ENCODE data around the gene LRRC26.

Gene LRRC26

DNA sequence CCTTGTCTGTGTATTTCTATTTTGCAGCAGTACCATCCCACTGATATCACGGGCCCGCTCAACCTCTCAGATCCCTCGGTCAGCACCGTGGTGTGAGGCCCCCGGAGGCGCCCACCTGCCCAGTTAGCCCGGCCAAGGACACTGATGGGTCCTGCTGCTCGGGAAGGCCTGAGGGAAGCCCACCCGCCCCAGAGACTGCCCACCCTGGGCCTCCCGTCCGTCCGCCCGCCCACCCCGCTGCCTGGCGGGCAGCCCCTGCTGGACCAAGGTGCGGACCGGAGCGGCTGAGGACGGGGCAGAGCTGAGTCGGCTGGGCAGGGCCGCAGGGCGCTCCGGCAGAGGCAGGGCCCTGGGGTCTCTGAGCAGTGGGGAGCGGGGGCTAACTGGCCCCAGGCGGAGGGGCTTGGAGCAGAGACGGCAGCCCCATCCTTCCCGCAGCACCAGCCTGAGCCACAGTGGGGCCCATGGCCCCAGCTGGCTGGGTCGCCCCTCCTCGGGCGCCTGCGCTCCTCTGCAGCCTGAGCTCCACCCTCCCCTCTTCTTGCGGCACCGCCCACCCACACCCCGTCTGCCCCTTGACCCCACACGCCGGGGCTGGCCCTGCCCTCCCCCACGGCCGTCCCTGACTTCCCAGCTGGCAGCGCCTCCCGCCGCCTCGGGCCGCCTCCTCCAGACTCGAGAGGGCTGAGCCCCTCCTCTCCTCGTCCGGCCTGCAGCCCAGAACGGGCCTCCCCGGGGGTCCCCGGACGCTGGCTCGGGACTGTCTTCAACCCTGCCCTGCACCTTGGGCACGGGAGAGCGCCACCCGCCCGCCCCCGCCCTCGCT lies 1.9 kb downstream of the LRRC26 start:
- TF ChIP-seq, protein P1, sequence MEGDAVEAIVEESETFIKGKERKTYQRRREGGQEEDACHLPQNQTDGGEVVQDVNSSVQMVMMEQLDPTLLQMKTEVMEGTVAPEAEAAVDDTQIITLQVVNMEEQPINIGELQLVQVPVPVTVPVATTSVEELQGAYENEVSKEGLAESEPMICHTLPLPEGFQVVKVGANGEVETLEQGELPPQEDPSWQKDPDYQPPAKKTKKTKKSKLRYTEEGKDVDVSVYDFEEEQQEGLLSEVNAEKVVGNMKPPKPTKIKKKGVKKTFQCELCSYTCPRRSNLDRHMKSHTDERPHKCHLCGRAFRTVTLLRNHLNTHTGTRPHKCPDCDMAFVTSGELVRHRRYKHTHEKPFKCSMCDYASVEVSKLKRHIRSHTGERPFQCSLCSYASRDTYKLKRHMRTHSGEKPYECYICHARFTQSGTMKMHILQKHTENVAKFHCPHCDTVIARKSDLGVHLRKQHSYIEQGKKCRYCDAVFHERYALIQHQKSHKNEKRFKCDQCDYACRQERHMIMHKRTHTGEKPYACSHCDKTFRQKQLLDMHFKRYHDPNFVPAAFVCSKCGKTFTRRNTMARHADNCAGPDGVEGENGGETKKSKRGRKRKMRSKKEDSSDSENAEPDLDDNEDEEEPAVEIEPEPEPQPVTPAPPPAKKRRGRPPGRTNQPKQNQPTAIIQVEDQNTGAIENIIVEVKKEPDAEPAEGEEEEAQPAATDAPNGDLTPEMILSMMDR (conservative IDR thresholded peaks at IDR 0.05; ENCODE audit: low read depth, low read length), result no peak
- Histone ChIP-seq H3K36me3 (ENCODE audit: insufficient read depth) (no peaks in the 10 kb centered on the region), H3K4me3 (IDR thresholded peaks at IDR 0.05; ENCODE audit: insufficient read depth, low read depth, low read length) (no peak overlapping the region), H3K9ac (no peak overlapping the region), H3K27me3 (ENCODE audit: insufficient read depth, low read depth) (peaks cover 49% of the 10 kb centered on the region), H3K4me1 (ENCODE audit: low read depth, poor library complexity, severe bottlenecking) (peaks cover 44% of the 10 kb centered on the region), H3K79me2 (ENCODE audit: insufficient read depth, low read depth) (no peaks in the 10 kb centered on the region), H3K27ac (no peak overlapping the region), H3K4me2 (no peak overlapping the region), H4K20me1 (ENCODE audit: insufficient read depth) (no peaks in the 10 kb centered on the region), H2AFZ (ENCODE audit: low read depth) (no peak overlapping the region)

DNA sequence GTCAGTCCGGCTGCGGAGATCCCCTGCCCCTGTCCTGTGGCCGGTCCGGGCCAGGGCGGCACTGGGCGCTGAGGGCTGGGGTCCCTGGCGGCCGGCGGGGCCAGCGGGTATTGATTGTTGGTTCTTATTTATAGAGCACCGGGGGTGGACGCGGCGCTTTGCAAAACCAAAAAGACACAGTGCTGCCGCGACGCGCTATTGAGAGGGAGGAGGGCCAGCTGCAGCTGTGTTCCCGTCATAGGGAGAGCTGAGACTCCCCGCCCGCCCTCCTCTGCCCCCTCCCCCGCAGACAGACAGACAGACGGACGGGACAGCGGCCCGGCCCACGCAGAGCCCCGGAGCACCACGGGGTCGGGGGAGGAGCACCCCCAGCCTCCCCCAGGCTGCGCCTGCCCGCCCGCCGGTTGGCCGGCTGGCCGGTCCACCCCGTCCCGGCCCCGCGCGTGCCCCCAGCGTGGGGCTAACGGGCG lies 2.5 kb downstream of the LRRC26 start:
- no peaks in the 10 kb centered on the region for H4K20me1 ChIP-seq (ENCODE audit: insufficient read depth)
- no peak overlapping the region for H2AFZ ChIP-seq (ENCODE audit: low read depth)
- H3K79me2 ChIP-seq (ENCODE audit: insufficient read depth, low read depth), result no peaks in the 10 kb centered on the region
- no peaks in the 10 kb centered on the region for H3K36me3 ChIP-seq (ENCODE audit: insufficient read depth)
- TF ChIP-seq, protein P1 (conservative IDR thresholded peaks at IDR 0.05; ENCODE audit: low read depth, low read length), result no peak
- H3K4me3 ChIP-seq (IDR thresholded peaks at IDR 0.05; ENCODE audit: insufficient read depth, low read depth, low read length), result no peak overlapping the region
- no peak overlapping the region for H3K4me2 ChIP-seq
- no peak overlapping the region for H3K27ac ChIP-seq
- H3K27me3 ChIP-seq (ENCODE audit: insufficient read depth, low read depth), result peaks cover 53% of the 10 kb centered on the region
- H3K9ac ChIP-seq, result no peak overlapping the region
- peaks cover 40% of the 10 kb centered on the region for H3K4me1 ChIP-seq (ENCODE audit: low read depth, poor library complexity, severe bottlenecking)

DNA sequence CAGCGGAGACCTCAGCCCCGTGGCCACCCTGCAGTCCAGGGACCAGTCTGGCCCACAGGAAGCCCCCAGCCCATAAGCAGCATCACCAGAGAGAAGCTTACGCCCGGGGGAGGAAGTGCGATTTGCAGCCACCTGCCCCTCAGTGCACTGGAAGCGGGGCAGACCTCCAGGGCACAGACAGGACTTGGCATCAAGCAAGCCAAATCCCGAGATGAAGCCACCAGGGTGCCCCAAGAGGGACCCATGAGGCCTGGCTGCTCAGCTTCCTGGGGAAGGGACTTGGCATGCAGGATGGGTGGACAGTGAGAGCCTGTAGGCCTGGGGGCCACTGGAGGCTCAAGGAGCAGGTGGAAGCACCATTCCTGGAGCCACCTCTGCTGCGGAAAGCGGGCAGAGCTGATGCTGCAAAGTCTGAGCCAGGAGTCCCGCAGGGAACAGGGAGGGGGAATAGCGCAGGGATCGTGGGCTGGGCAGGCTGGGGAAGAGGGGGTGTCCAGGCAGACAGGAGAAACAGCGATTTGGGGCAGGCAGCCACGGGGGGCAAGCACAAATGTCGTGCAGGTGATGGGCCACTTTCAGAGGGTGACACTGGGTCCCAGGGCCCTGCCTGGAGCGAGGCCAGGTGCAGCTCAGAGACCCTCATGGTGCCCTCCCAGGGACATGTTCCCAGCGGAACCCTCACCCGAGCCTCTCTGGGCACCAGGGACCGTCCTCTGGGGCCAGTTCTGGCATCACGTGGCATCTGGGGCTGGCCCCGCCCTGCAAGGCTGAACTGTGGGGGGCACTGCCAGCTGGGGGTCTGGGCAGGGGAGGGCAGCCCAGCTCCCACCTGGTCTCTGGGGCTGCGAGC lies 3.2 kb downstream of the LRRC26 start:
- no peaks in the 10 kb centered on the region for H3K36me3 ChIP-seq (ENCODE audit: insufficient read depth)
- H3K4me3 ChIP-seq (IDR thresholded peaks at IDR 0.05; ENCODE audit: insufficient read depth, low read depth, low read length), result no peak overlapping the region
- H3K4me1 ChIP-seq (ENCODE audit: low read depth, poor library complexity, severe bottlenecking), result peaks cover 38% of the 10 kb centered on the region
- TF ChIP-seq, protein P1 (conservative IDR thresholded peaks at IDR 0.05; ENCODE audit: low read depth, low read length), result no peak
- no peak overlapping the region for H2AFZ ChIP-seq (ENCODE audit: low read depth)
- H3K9ac ChIP-seq, result no peak overlapping the region
- H3K4me2 ChIP-seq, result no peak overlapping the region
- no peak overlapping the region for H3K27ac ChIP-seq
- no peaks in the 10 kb centered on the region for H3K79me2 ChIP-seq (ENCODE audit: insufficient read depth, low read depth)
- peaks cover 55% of the 10 kb centered on the region for H3K27me3 ChIP-seq (ENCODE audit: insufficient read depth, low read depth)
- H4K20me1 ChIP-seq (ENCODE audit: insufficient read depth), result no peaks in the 10 kb centered on the region

DNA sequence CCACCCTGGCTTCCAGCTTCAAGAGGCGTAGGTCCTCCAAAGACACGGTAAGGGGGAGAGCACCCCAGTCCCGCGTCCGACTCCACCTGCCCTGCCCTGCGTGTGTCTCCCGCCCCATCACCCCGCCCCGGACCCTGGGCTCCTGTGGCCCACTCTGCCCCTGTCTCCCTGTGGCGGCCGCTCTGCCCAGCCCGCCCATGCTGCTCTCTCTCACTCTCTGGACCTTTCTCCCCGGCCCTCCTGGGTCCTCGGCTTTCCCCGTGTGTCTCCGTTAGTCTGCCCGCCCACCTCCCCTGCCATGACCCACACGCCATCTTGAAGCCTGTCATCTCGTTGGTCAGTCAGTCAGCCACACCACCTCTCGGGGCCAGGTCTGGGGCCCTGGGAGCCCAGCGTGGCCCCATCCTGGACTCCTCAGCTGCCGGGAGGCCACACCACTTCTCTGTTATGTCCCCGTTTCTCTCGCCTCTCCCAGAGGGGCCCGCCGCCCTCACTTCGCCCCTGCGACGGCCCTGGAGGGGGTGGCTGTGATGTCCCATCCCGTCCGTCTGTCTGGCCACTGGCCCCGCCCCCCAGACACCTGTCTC lies 4.5 kb downstream of the LRRC26 start:
- Histone ChIP-seq H4K20me1 (ENCODE audit: insufficient read depth) (no peaks in the 10 kb centered on the region), H3K4me3 (IDR thresholded peaks at IDR 0.05; ENCODE audit: insufficient read depth, low read depth, low read length) (no peak overlapping the region), H3K4me1 (ENCODE audit: low read depth, poor library complexity, severe bottlenecking) (peaks cover 32% of the 10 kb centered on the region), H3K9ac (no peak overlapping the region), H3K27me3 (ENCODE audit: insufficient read depth, low read depth) (peaks cover 55% of the 10 kb centered on the region), H3K27ac (no peak overlapping the region), H3K4me2 (no peak overlapping the region), H3K36me3 (ENCODE audit: insufficient read depth) (no peaks in the 10 kb centered on the region), H2AFZ (ENCODE audit: low read depth) (no peak overlapping the region), H3K79me2 (ENCODE audit: insufficient read depth, low read depth) (no peaks in the 10 kb centered on the region)
- TF ChIP-seq, protein P1 (conservative IDR thresholded peaks at IDR 0.05; ENCODE audit: low read depth, low read length), result no peak
